H9 (cell line): ENCODE results near the gene NCDN. TPM values are rescaled to one million over a fixed set of nuclear protein-coding genes. Genes with fewer than 3 reads are reported as not detected.

Source experiments
- DNase-seq: peaks from one replicate; pipeline ENCODE4 v3.0.0-alpha.2; 2017
- H2AFZ ChIP-seq: one replicate; pipeline ENCODE4 v1.6.1; 2013; ENCODE audit warnings: mild to moderate bottlenecking, low read length, control low read depth, moderate library complexity
- H2AK5ac ChIP-seq: 2 replicates; pipeline ENCODE4 v1.6.1; 2013; ENCODE audit warnings: low read length, control low read depth, mixed read lengths; ENCODE audit not compliant: insufficient read length
- H2BK120ac ChIP-seq: one replicate; pipeline ENCODE4 v1.6.1; 2013; ENCODE audit warnings: low read depth, mild to moderate bottlenecking, low read length, control low read depth, inconsistent platforms; ENCODE audit not compliant: poor library complexity, severe bottlenecking
- H2BK12ac ChIP-seq: 2 replicates; pipeline ENCODE4 v1.6.1; 2013; ENCODE audit warnings: low read length, control low read depth, mixed read lengths, low read depth; ENCODE audit not compliant: insufficient read length
- H2BK15ac ChIP-seq: 2 replicates; pipeline ENCODE4 v1.6.1; 2013; ENCODE audit warnings: low read depth, low read length, control low read depth
- H2BK20ac ChIP-seq: one replicate; pipeline ENCODE4 v1.6.1; 2013; ENCODE audit warnings: low read depth, mild to moderate bottlenecking, low read length, control low read depth, inconsistent platforms; ENCODE audit not compliant: poor library complexity, severe bottlenecking
- H2BK5ac ChIP-seq: 2 replicates; pipeline ENCODE4 v1.6.1; 2013; ENCODE audit warnings: low read length, control low read depth, mixed read lengths; ENCODE audit not compliant: insufficient read length
- H3K14ac ChIP-seq: 2 replicates; pipeline ENCODE4 v1.6.1; 2013; ENCODE audit warnings: low read length, control low read depth; ENCODE audit not compliant: insufficient read depth
- H3K18ac ChIP-seq: 2 replicates; pipeline ENCODE4 v1.6.1; 2013; ENCODE audit warnings: low read depth, mild to moderate bottlenecking, mixed read lengths, low read length, control low read depth; ENCODE audit not compliant: insufficient read length
- H3K23ac ChIP-seq: 2 replicates; pipeline ENCODE4 v1.6.1; 2013; ENCODE audit warnings: low read length, control low read depth, mixed read lengths, low read depth; ENCODE audit not compliant: insufficient read length
- H3K23me2 ChIP-seq: 2 replicates; pipeline ENCODE4 v1.6.1; 2013; ENCODE audit warnings: low read depth, mild to moderate bottlenecking, mixed read lengths, low read length, control low read depth; ENCODE audit not compliant: insufficient read length, poor library complexity, severe bottlenecking
- H3K27ac ChIP-seq: 2 replicates; pipeline ENCODE4 v1.5.1; 2013; ENCODE audit warnings: low read length, control low read depth, mixed read lengths, low read depth; ENCODE audit not compliant: insufficient read length
- H3K27me3 ChIP-seq: 2 replicates; pipeline ENCODE4 v1.6.1; 2013; ENCODE audit warnings: low read length, control low read depth, inconsistent platforms; ENCODE audit not compliant: insufficient read depth
- H3K4ac ChIP-seq: 2 replicates; pipeline ENCODE4 v1.6.1; 2013; ENCODE audit warnings: low read depth, mild to moderate bottlenecking, control low read depth, inconsistent platforms, low read length, moderate library complexity
- H3K4me1 ChIP-seq: 2 replicates; pipeline ENCODE4 v1.6.1; 2013; ENCODE audit warnings: low read length, control low read depth, inconsistent platforms; ENCODE audit not compliant: insufficient read depth
- H3K4me2 ChIP-seq: 2 replicates; pipeline ENCODE4 v1.6.1; 2013; ENCODE audit warnings: low read length, control low read depth, mixed read lengths; ENCODE audit not compliant: insufficient read length, insufficient read depth
- H3K56ac ChIP-seq: 2 replicates; pipeline ENCODE4 v1.6.1; 2013; ENCODE audit warnings: low read depth, mild to moderate bottlenecking, mixed read lengths, low read length, control low read depth; ENCODE audit not compliant: insufficient read length
- H3K79me1 ChIP-seq: 2 replicates; pipeline ENCODE4 v1.6.1; 2013; ENCODE audit warnings: low read depth, mild to moderate bottlenecking, moderate library complexity, low read length, control low read depth, inconsistent platforms; ENCODE audit not compliant: insufficient read depth, poor library complexity, severe bottlenecking
- H3K79me2 ChIP-seq: 2 replicates; pipeline ENCODE4 v1.6.1; 2013; ENCODE audit warnings: low read length, control low read depth, inconsistent platforms; ENCODE audit not compliant: insufficient read depth
- H3K9ac ChIP-seq: 2 replicates; pipeline ENCODE4 v1.6.1; 2013; ENCODE audit warnings: low read length, control low read depth, mixed read lengths; ENCODE audit not compliant: insufficient read length; ENCODE audit errors: extremely low read depth
- H3K9me3 ChIP-seq: one replicate; pipeline ENCODE4 v1.6.1; 2013; ENCODE audit warnings: low read depth, low read length, inconsistent platforms; ENCODE audit not compliant: control insufficient read depth
- H3T11ph ChIP-seq: one replicate; pipeline ENCODE4 v1.6.1; 2013; ENCODE audit warnings: mild to moderate bottlenecking, low read length, control low read depth, inconsistent platforms
- H4K20me1 ChIP-seq: one replicate; pipeline ENCODE4 v1.6.1; 2013; ENCODE audit not compliant: control insufficient read depth, insufficient read length, insufficient read depth
- H4K5ac ChIP-seq: 2 replicates; pipeline ENCODE4 v1.6.1; 2013; ENCODE audit warnings: low read depth, mild to moderate bottlenecking, mixed read lengths, low read length, control low read depth; ENCODE audit not compliant: insufficient read length
- H4K8ac ChIP-seq: replicated peaks from 2 replicates; pipeline ENCODE4 v1.6.1; 2013; ENCODE audit warnings: low read length, control low read depth, mixed read lengths, low read depth; ENCODE audit not compliant: insufficient read length
- H4K91ac ChIP-seq: 2 replicates; pipeline ENCODE4 v1.6.1; 2013; ENCODE audit warnings: low read depth, mild to moderate bottlenecking, moderate library complexity, mixed read lengths, low read length, control low read depth; ENCODE audit not compliant: insufficient read length
- H3K27ac Mint-ChIP-seq, 3 experiments: 2 replicates in 2 of 3; 3 replicates in 1 of 3; pipeline ENCODE4 v1.8.0; 2020 to 2021; ENCODE audit warnings: mixed read lengths in 3 of 3, mild to moderate bottlenecking in 1 of 3, moderate library complexity in 1 of 3
- H3K27me3 Mint-ChIP-seq: 2 replicates; pipeline ENCODE4 v1.8.0; 2021; ENCODE audit warnings: low read depth, mild to moderate bottlenecking, moderate library complexity, mixed read lengths
- H3K36me3 Mint-ChIP-seq, 3 experiments: 2 replicates in 2 of 3; 3 replicates in 1 of 3; pipeline ENCODE4 v1.8.0; 2020 to 2021; ENCODE audit warnings: low read depth in 3 of 3, mixed read lengths in 3 of 3; ENCODE audit not compliant: insufficient read depth in 1 of 3
- H3K4me1 Mint-ChIP-seq, 2 experiments: 2 replicates each; pipeline ENCODE4 v1.8.0; 2020; ENCODE audit warnings: mixed read lengths in 2 of 2
- H3K4me3 Mint-ChIP-seq, 2 experiments: 2 replicates in 1 of 2; 3 replicates in 1 of 2; pipeline ENCODE4 v1.8.0; 2020 to 2021; ENCODE audit warnings: mild to moderate bottlenecking in 2 of 2, mixed read lengths in 2 of 2, moderate library complexity in 1 of 2
- H3K9me3 Mint-ChIP-seq, 2 experiments: 2 replicates in 1 of 2; 3 replicates in 1 of 2; pipeline ENCODE4 v1.8.0; 2020; ENCODE audit warnings: mild to moderate bottlenecking in 2 of 2, mixed read lengths in 2 of 2, moderate library complexity in 1 of 2
- WGBS: extraction: QIAGEN DNeasy Blood & Tissue Kit; methylation state at CpG from one replicate; pipeline ENCODE4 v1.1.7; 2013; ENCODE audit warnings: missing lambda C conversion rate, low lambda C conversion rate, mixed read lengths; ENCODE audit not compliant: insufficient read length; ENCODE audit errors: extremely low coverage; 5-methylcytosine and 5-hydroxymethylcytosine counted together
- total RNA-seq: library from RNA; stranded (reverse); gene quantifications from 2 replicates; pipeline ENCODE4 v1.2.1, GENCODE V29; 2021
- TF ChIP-seq, protein P1 (sequence below): fragments of 200-600 bp; sonication (generic); conservative IDR thresholded peaks from 3 replicates; pipeline ENCODE4 v1.8.0; 2021; ENCODE audit warnings: antibody characterized with exemption, mild to moderate bottlenecking

The NCDN gene
- total RNA-seq, 1 experiment from 2014 or later: 44.2 TPM

DNA sequence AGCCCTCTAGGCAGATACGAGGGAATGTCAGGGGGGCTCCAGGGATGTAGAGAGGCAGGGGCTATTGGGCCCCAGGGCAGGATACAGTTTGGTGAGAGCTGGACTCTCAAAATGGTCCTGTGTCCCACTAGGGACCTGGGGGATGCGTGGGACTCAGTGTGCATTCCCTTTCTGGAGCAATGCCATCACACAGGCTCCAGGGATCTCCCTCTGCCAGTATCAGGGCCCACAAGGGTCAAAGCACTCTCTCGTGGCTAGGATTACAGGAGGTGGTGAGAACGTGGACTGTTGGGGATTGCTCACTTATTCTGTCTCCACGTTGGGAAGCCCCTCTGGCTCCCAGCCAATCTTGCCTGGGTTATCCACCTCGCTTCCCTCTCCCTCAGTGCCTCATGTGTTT lies 26.2 kb upstream of the NCDN start:
- H3K4me1 ChIP-seq: peaks cover 7% of the 10 kb centered on the region
- peaks cover 18 to 22% of the 10 kb centered on the region in 2 experiments; a peak in 4 of 5 replicates for H3K9me3 Mint-ChIP-seq
- no peak overlapping the region for H3K14ac ChIP-seq
- no peak overlapping the region for H3K27ac ChIP-seq
- no peak overlapping the region for H2BK12ac ChIP-seq
- no peak overlapping the region for H3K4me3 Mint-ChIP-seq
- no peak overlapping the region for H2AFZ ChIP-seq
- H3K27me3 ChIP-seq: no peaks in the 10 kb centered on the region
- peaks cover 6% of the 10 kb centered on the region for H3K79me1 ChIP-seq
- H3K27me3 Mint-ChIP-seq: no peaks in the 10 kb centered on the region
- H2BK15ac ChIP-seq: no peak overlapping the region
- H3K9ac ChIP-seq: no peak overlapping the region
- no peak overlapping the region for H3K56ac ChIP-seq
- H3K4me2 ChIP-seq: no peak overlapping the region
- no peak overlapping the region for H2BK20ac ChIP-seq
- TF ChIP-seq, protein P1, sequence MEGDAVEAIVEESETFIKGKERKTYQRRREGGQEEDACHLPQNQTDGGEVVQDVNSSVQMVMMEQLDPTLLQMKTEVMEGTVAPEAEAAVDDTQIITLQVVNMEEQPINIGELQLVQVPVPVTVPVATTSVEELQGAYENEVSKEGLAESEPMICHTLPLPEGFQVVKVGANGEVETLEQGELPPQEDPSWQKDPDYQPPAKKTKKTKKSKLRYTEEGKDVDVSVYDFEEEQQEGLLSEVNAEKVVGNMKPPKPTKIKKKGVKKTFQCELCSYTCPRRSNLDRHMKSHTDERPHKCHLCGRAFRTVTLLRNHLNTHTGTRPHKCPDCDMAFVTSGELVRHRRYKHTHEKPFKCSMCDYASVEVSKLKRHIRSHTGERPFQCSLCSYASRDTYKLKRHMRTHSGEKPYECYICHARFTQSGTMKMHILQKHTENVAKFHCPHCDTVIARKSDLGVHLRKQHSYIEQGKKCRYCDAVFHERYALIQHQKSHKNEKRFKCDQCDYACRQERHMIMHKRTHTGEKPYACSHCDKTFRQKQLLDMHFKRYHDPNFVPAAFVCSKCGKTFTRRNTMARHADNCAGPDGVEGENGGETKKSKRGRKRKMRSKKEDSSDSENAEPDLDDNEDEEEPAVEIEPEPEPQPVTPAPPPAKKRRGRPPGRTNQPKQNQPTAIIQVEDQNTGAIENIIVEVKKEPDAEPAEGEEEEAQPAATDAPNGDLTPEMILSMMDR: no peak
- no peaks in the 10 kb centered on the region for H4K20me1 ChIP-seq
- H3T11ph ChIP-seq: no peak overlapping the region
- peaks cover 33 to 38% (median 34%) of the 10 kb centered on the region in 3 experiments for H3K36me3 Mint-ChIP-seq
- peaks cover 18 to 25% of the 10 kb centered on the region in 2 experiments for H3K4me1 Mint-ChIP-seq
- no peak for DNase-seq
- H3K23me2 ChIP-seq: no peaks in the 10 kb centered on the region
- H4K5ac ChIP-seq: no peak overlapping the region
- H3K9me3 ChIP-seq: no peaks in the 10 kb centered on the region
- peaks cover 2% of the 10 kb centered on the region; the same call in 1 of the 2 replicates for H3K79me2 ChIP-seq
- no peak overlapping the region for H4K8ac ChIP-seq
- H3K18ac ChIP-seq: no peak overlapping the region
- H3K4ac ChIP-seq: no peak overlapping the region
- WGBS: no CpG with 5 or more reads among the region's 6 CpGs
- H2BK120ac ChIP-seq: no peak overlapping the region
- H2BK5ac ChIP-seq: no peak overlapping the region
- H2AK5ac ChIP-seq: no peak overlapping the region
- H3K23ac ChIP-seq: no peak overlapping the region
- no peak overlapping the region for H3K27ac Mint-ChIP-seq
- no peak overlapping the region for H4K91ac ChIP-seq
